ENCODE measurements around the gene HYAL1. TPM values are rescaled to one million over a fixed set of nuclear protein-coding genes. Genes with fewer than 3 reads are reported as not detected.

Gene HYAL1
- total RNA-seq, 1 donor, result not detected

- no peaks in the 10 kb centered on the region for H3K27me3 ChIP-seq (ENCODE audit: insufficient read depth, low read length)
- no peaks in the 10 kb centered on the region for H3K9me3 ChIP-seq (ENCODE audit: low read depth, low read length)
- H3K4me3 ChIP-seq (ENCODE audit: low read length), result peak overlapping the region; percentile 68
- H3K4me1 ChIP-seq (ENCODE audit: insufficient read depth, low read length), result peaks cover 82% of the 10 kb centered on the region
Observed at GRCh38 chr3:50339485-50340146, 36.2 kb upstream of the HYAL1 start.

GRCh38 chr3:50338965-50339364, 35.6 kb upstream of the HYAL1 start:
- Histone ChIP-seq H3K4me1 (ENCODE audit: insufficient read depth, low read length) (peaks cover 88% of the 10 kb centered on the region), H3K9me3 (ENCODE audit: low read depth, low read length) (no peaks in the 10 kb centered on the region), H3K27me3 (ENCODE audit: insufficient read depth, low read length) (no peaks in the 10 kb centered on the region), H3K4me3 (ENCODE audit: low read length) (peak overlapping the region; percentile 68)

- peaks cover 86% of the 10 kb centered on the region for H3K4me1 ChIP-seq (ENCODE audit: insufficient read depth, low read length)
- no peaks in the 10 kb centered on the region for H3K9me3 ChIP-seq (ENCODE audit: low read depth, low read length)
- no peaks in the 10 kb centered on the region for H3K27me3 ChIP-seq (ENCODE audit: insufficient read depth, low read length)
- H3K4me3 ChIP-seq (ENCODE audit: low read length), result peak overlapping the region; percentile 68
Observed at GRCh38 chr3:50337175-50337861, 33.9 kb upstream of the HYAL1 start.

- Histone ChIP-seq H3K4me1 (ENCODE audit: insufficient read depth, low read length) (peaks cover 79% of the 10 kb centered on the region), H3K9me3 (ENCODE audit: low read depth, low read length) (no peaks in the 10 kb centered on the region), H3K4me3 (ENCODE audit: low read length) (peak overlapping the region; percentile 68), H3K27me3 (ENCODE audit: insufficient read depth, low read length) (no peaks in the 10 kb centered on the region)
Observed at GRCh38 chr3:50336452-50337174, 33.2 kb upstream of the HYAL1 start.

- Histone ChIP-seq H3K27me3 (ENCODE audit: insufficient read depth, low read length) (no peaks in the 10 kb centered on the region), H3K4me3 (ENCODE audit: low read length) (no peak overlapping the region), H3K9me3 (ENCODE audit: low read depth, low read length) (no peaks in the 10 kb centered on the region), H3K4me1 (ENCODE audit: insufficient read depth, low read length) (peaks cover 58% of the 10 kb centered on the region)
Observed at GRCh38 chr3:50334339-50335075, 31.1 kb upstream of the HYAL1 start.

- H3K9me3 ChIP-seq (ENCODE audit: low read depth, low read length), result no peaks in the 10 kb centered on the region
- H3K27me3 ChIP-seq (ENCODE audit: insufficient read depth, low read length), result no peaks in the 10 kb centered on the region
- H3K4me3 ChIP-seq (ENCODE audit: low read length), result no peak overlapping the region
- peaks cover 52% of the 10 kb centered on the region for H3K4me1 ChIP-seq (ENCODE audit: insufficient read depth, low read length)
Observed at GRCh38 chr3:50333744-50334328, 30.5 kb upstream of the HYAL1 start.

- Histone ChIP-seq H3K4me1 (ENCODE audit: insufficient read depth, low read length) (peaks cover 58% of the 10 kb centered on the region), H3K4me3 (ENCODE audit: low read length) (no peak overlapping the region), H3K27me3 (ENCODE audit: insufficient read depth, low read length) (no peaks in the 10 kb centered on the region), H3K9me3 (ENCODE audit: low read depth, low read length) (no peaks in the 10 kb centered on the region)
Observed at GRCh38 chr3:50331364-50331907, 28.1 kb upstream of the HYAL1 start.

- Histone ChIP-seq H3K4me1 (ENCODE audit: insufficient read depth, low read length) (peaks cover 58% of the 10 kb centered on the region), H3K9me3 (ENCODE audit: low read depth, low read length) (no peaks in the 10 kb centered on the region), H3K27me3 (ENCODE audit: insufficient read depth, low read length) (no peaks in the 10 kb centered on the region), H3K4me3 (ENCODE audit: low read length) (no peak overlapping the region)
Observed at GRCh38 chr3:50330330-50330729, 27.0 kb upstream of the HYAL1 start.

GRCh38 chr3:50327943-50328691, 24.7 kb upstream of the HYAL1 start, which contains the start of gene TUSC2:
TUSC2 (minus strand) TSS chr3:50328223; CDS start chr3:50328099, 124 bp downstream.
- H3K4me1 ChIP-seq (ENCODE audit: insufficient read depth, low read length), result peaks cover 57% of the 10 kb centered on the region
- no peaks in the 10 kb centered on the region for H3K27me3 ChIP-seq (ENCODE audit: insufficient read depth, low read length)
- H3K9me3 ChIP-seq (ENCODE audit: low read depth, low read length), result no peaks in the 10 kb centered on the region
- H3K4me3 ChIP-seq (ENCODE audit: low read length), result peak within 1 kb of the TSS; percentile 78

GRCh38 chr3:50327129-50327528, 23.8 kb upstream of the HYAL1 start:
- H3K4me1 ChIP-seq (ENCODE audit: insufficient read depth, low read length), result peaks cover 64% of the 10 kb centered on the region
- no peaks in the 10 kb centered on the region for H3K9me3 ChIP-seq (ENCODE audit: low read depth, low read length)
- H3K4me3 ChIP-seq (ENCODE audit: low read length), result peak overlapping the region; percentile 78
- no peaks in the 10 kb centered on the region for H3K27me3 ChIP-seq (ENCODE audit: insufficient read depth, low read length)

- H3K27me3 ChIP-seq (ENCODE audit: insufficient read depth, low read length), result no peaks in the 10 kb centered on the region
- peaks cover 69% of the 10 kb centered on the region for H3K4me1 ChIP-seq (ENCODE audit: insufficient read depth, low read length)
- no peak overlapping the region for H3K4me3 ChIP-seq (ENCODE audit: low read length)
- H3K9me3 ChIP-seq (ENCODE audit: low read depth, low read length), result no peaks in the 10 kb centered on the region
Observed at GRCh38 chr3:50326182-50326541, 22.8 kb upstream of the HYAL1 start.

GRCh38 chr3:50325497-50326181, 22.3 kb upstream of the HYAL1 start:
- Histone ChIP-seq H3K27me3 (ENCODE audit: insufficient read depth, low read length) (no peaks in the 10 kb centered on the region), H3K4me1 (ENCODE audit: insufficient read depth, low read length) (peaks cover 72% of the 10 kb centered on the region), H3K4me3 (ENCODE audit: low read length) (no peak overlapping the region), H3K9me3 (ENCODE audit: low read depth, low read length) (no peaks in the 10 kb centered on the region)

GRCh38 chr3:50325113-50325480, 21.7 kb upstream of the HYAL1 start:
- H3K4me1 ChIP-seq (ENCODE audit: insufficient read depth, low read length), result peaks cover 78% of the 10 kb centered on the region
- no peak overlapping the region for H3K4me3 ChIP-seq (ENCODE audit: low read length)
- H3K9me3 ChIP-seq (ENCODE audit: low read depth, low read length), result no peaks in the 10 kb centered on the region
- no peaks in the 10 kb centered on the region for H3K27me3 ChIP-seq (ENCODE audit: insufficient read depth, low read length)

All from mononuclear cell (primary cell).